ENCODE results near the gene STRN4.
"Not testable (repeated sequence)": the region's sequence is repeated elsewhere in the genome, so short reads cannot be mapped to it uniquely, and the experiment has no call there.

Gene STRN4

GRCh38 chr19:46723471-46723870 lies 22.8 kb downstream of the STRN4 start:
- DNase-seq = no peak

GRCh38 chr19:46723023-46723461 lies 23.2 kb downstream of the STRN4 start:
- DNase-seq = no peak

- DNase-seq = no peak
Observed at GRCh38 chr19:46722421-46723022, 23.7 kb downstream of the STRN4 start.

- no peak for DNase-seq
Observed at GRCh38 chr19:46722004-46722380, 24.3 kb downstream of the STRN4 start.

- no peak for DNase-seq
Observed at GRCh38 chr19:46721269-46722003, 24.8 kb downstream of the STRN4 start.

GRCh38 chr19:46720503-46721239 lies 25.6 kb downstream of the STRN4 start:
- no peak for DNase-seq

GRCh38 chr19:46719629-46720502 lies 26.4 kb downstream of the STRN4 start:
- DNase-seq = no peak

GRCh38 chr19:46718934-46719622 lies 27.2 kb downstream of the STRN4 start:
- no peak for DNase-seq

GRCh38 chr19:46718157-46718933 lies 27.9 kb downstream of the STRN4 start:
- no peak for DNase-seq

GRCh38 chr19:46717716-46718143 lies 28.5 kb downstream of the STRN4 start:
- DNase-seq = no peak

- peak; percentile 74 for DNase-seq
Observed at GRCh38 chr19:46717034-46717715, 29.1 kb downstream of the STRN4 start, which contains the start of gene PRKD2. TSS of gene PRKD2 (minus strand) at chr19:46717114. CDS start at chr19:46716370, 744 bp downstream.

- DNase-seq = no peak
Observed at GRCh38 chr19:46716672-46717033, 29.6 kb downstream of the STRN4 start.

- no peak for DNase-seq
Observed at GRCh38 chr19:46715975-46716671, 30.1 kb downstream of the STRN4 start.

GRCh38 chr19:46715620-46715974 lies 30.7 kb downstream of the STRN4 start:
- DNase-seq = no peak

GRCh38 chr19:46714444-46715106 lies 31.7 kb downstream of the STRN4 start:
- no peak for DNase-seq

GRCh38 chr19:46713781-46714443 lies 32.3 kb downstream of the STRN4 start:
- peak; percentile 82 for DNase-seq

GRCh38 chr19:46712768-46713338 lies 33.4 kb downstream of the STRN4 start:
- DNase-seq = not testable (repeated sequence)

GRCh38 chr19:46710687-46711086 lies 35.6 kb downstream of the STRN4 start:
- DNase-seq = no peak
